A549 (cell line): ENCODE data around the gene ULK1. TPM values are rescaled to one million over a fixed set of nuclear protein-coding genes. Genes with fewer than 3 reads are reported as not detected.
A peak's percentile ranks its signal among the peaks of the same experiment; 100 is the strongest.

ENCODE experiments used
- ATAC-seq, 2 experiments: fragments of 200-7000 bp in 1 of 2; fragments of >200 bp in 1 of 2; cut with Nextera tagmentation in 1 of 2; cut with Tn5 transposase in 1 of 2; 3 replicates each; pipeline versions ENCODE4 v1.8.0 to v1.9.1; 2018 to 2020; ENCODE audit warnings: mild to moderate bottlenecking in 1 of 2, moderate library complexity in 1 of 2
- CTCF ChIA-PET: fragments of 300-600 bp; sonication (Branson Sonifier 250); formaldehyde crosslinking; extraction: SDS; loops from one replicate; lab custom pipeline; 2021; ENCODE audit warnings: antibody characterized with exemption, inconsistent platforms; lab: Yijun Ruan, JAX
- POLR2A ChIA-PET: fragments of 350-600 bp; formaldehyde crosslinking; extraction: SDS; loops from one replicate; lab custom pipeline; 2021; ENCODE audit warnings: antibody characterized with exemption, inconsistent platforms; lab: Yijun Ruan, JAX
- DNase-seq, 2 experiments: peaks; one replicate each; pipeline versions ENCODE4 v3.0.0 to v3.0.0-alpha.2; 2011 to 2016; ENCODE audit warnings: low read depth in 1 of 2, low spot score in 1 of 2
- FAIRE-seq: peaks from 2 replicates; lab custom pipeline; 2011; peaks lifted over from hg19 to GRCh38; lab: Jason Lieb, UNC
- H3K27ac ChIP-seq, 2 experiments: fragments of >200 bp; sonication (Bioruptor Twin); formaldehyde crosslinking; 3 replicates each; pipeline ENCODE4 v1.5.1; 2016 to 2017
- H3K4me1 ChIP-seq: fragments of >200 bp; sonication (Bioruptor Twin); formaldehyde crosslinking; 3 replicates; pipeline ENCODE4 v1.6.1; 2016
- H3K4me2 ChIP-seq: fragments of >200 bp; sonication (Bioruptor Twin); formaldehyde crosslinking; 3 replicates; pipeline ENCODE4 v1.6.1; 2016
- H3K4me3 ChIP-seq: fragments of >200 bp; sonication (Bioruptor Twin); formaldehyde crosslinking; 3 replicates; pipeline ENCODE4 v1.5.1; 2016
- H3K9me3 ChIP-seq: fragments of >200 bp; sonication (Bioruptor Twin); formaldehyde crosslinking; 3 replicates; pipeline ENCODE4 v1.6.1; 2016
- BHLHE40 ChIP-seq: IDR thresholded peaks from 2 replicates; pipeline ENCODE4 v1.6.1; 2012; ENCODE audit warnings: low read depth, low read length, inconsistent platforms
- CBX2 ChIP-seq: fragments of 200-600 bp; sonication (generic); IDR thresholded peaks from 2 replicates; pipeline ENCODE4 v1.6.1; 2016; ENCODE audit warnings: low read depth, mild to moderate bottlenecking, borderline replicate concordance
- CEBPB ChIP-seq, 2 experiments: fragments of >200 bp in 1 of 2; sonication (Bioruptor Twin) in 1 of 2; formaldehyde crosslinking in 1 of 2; IDR thresholded peaks; 2 replicates each; pipeline ENCODE4 v1.6.1; 2012 to 2016
- CHD2 ChIP-seq: fragments of 150-350 bp; IDR thresholded peaks from 2 replicates; pipeline ENCODE4 v1.6.1; 2014; ENCODE audit warnings: low read length; ENCODE audit not compliant: partially characterized antibody
- ESRRA ChIP-seq: fragments of 150-350 bp; IDR thresholded peaks from 2 replicates; pipeline ENCODE4 v1.6.1; 2014; ENCODE audit warnings: mild to moderate bottlenecking, low read length, borderline replicate concordance
- FOSB ChIP-seq: fragments of 250-450 bp; sonication (Bioruptor Pico); IDR thresholded peaks from 2 replicates; pipeline ENCODE4 v1.5.0; 2020; ENCODE audit warnings: mild to moderate bottlenecking, moderate library complexity
- FOSL2 ChIP-seq, 2 experiments: fragments of 450-650 bp in 1 of 2; fragments of >200 bp in 1 of 2; sonication (Bioruptor Twin) in 1 of 2; formaldehyde crosslinking; IDR thresholded peaks; 2 replicates each; pipeline versions ENCODE4 v1.5.0 to v1.6.1; 2016 to 2020; ENCODE audit warnings: mild to moderate bottlenecking in 1 of 2, moderate library complexity in 1 of 2
- FOXS1 ChIP-seq: fragments of 250-450 bp; sonication (Bioruptor Pico); IDR thresholded peaks from 2 replicates; pipeline ENCODE4 v1.5.0; 2020; ENCODE audit warnings: mild to moderate bottlenecking, moderate library complexity
- HOXB13 ChIP-seq: fragments of 250-450 bp; sonication (Bioruptor Pico); IDR thresholded peaks from 2 replicates; pipeline ENCODE4 v1.5.0; 2020; ENCODE audit warnings: low read depth, mild to moderate bottlenecking, moderate library complexity
- HOXB5 ChIP-seq: fragments of 250-450 bp; sonication (Bioruptor Pico); IDR thresholded peaks from 2 replicates; pipeline ENCODE4 v1.5.0; 2020; ENCODE audit warnings: mild to moderate bottlenecking, moderate library complexity
- JUN ChIP-seq, 2 experiments: fragments of >200 bp; sonication (Bioruptor Twin); formaldehyde crosslinking; IDR thresholded peaks; 2 replicates in 1 of 2; 3 replicates in 1 of 2; pipeline ENCODE4 v1.6.1; 2016 to 2017
- KDM5A ChIP-seq: fragments of 200-600 bp; sonication (generic); IDR thresholded peaks from 2 replicates; pipeline ENCODE4 v1.6.1; 2016; ENCODE audit warnings: antibody characterized with exemption, mild to moderate bottlenecking
- MAZ ChIP-seq: fragments of 150-350 bp; IDR thresholded peaks from 2 replicates; pipeline ENCODE4 v1.6.1; 2014; ENCODE audit warnings: antibody characterized with exemption, low read depth, low read length, borderline replicate concordance
- MYC ChIP-seq: IDR thresholded peaks from 2 replicates; pipeline ENCODE4 v1.6.1; 2012; ENCODE audit warnings: mild to moderate bottlenecking, inconsistent platforms, low read length, improper control_type of control experiment, borderline replicate concordance
- NPAS2 ChIP-seq: fragments of 250-450 bp; sonication (Bioruptor Pico); IDR thresholded peaks from 2 replicates; pipeline ENCODE4 v1.8.0; 2022; ENCODE audit warnings: mild to moderate bottlenecking, moderate library complexity, borderline replicate concordance
- PHF8 ChIP-seq: fragments of 200-600 bp; sonication (generic); IDR thresholded peaks from 2 replicates; pipeline ENCODE4 v1.6.1; 2016; ENCODE audit warnings: low read depth, mild to moderate bottlenecking, antibody characterized with exemption, moderate library complexity, borderline replicate concordance
- RCOR1 ChIP-seq: fragments of 150-350 bp; IDR thresholded peaks from 2 replicates; pipeline ENCODE4 v1.6.1; 2014; ENCODE audit warnings: antibody characterized with exemption, low read length, low read depth
- SMC3 ChIP-seq: fragments of >200 bp; sonication (Bioruptor Twin); formaldehyde crosslinking; IDR thresholded peaks from 3 replicates; pipeline ENCODE4 v1.6.1; 2018; ENCODE audit warnings: inconsistent platforms
- SREBF2 ChIP-seq: fragments of 450-650 bp; IDR thresholded peaks from 2 replicates; pipeline ENCODE4 v1.6.1; 2014; ENCODE audit warnings: mild to moderate bottlenecking, moderate library complexity
- TFCP2L1 ChIP-seq: fragments of 250-450 bp; sonication (Bioruptor Pico); IDR thresholded peaks from 2 replicates; pipeline ENCODE4 v1.5.0; 2021; ENCODE audit warnings: mild to moderate bottlenecking
- ZNF302 ChIP-seq: fragments of 250-450 bp; sonication (Bioruptor Pico); IDR thresholded peaks from 2 replicates; pipeline ENCODE4 v1.9.0; 2021; ENCODE audit warnings: inconsistent platforms, mild to moderate bottlenecking, moderate library complexity
- ZSCAN20 ChIP-seq: fragments of 250-450 bp; sonication (Bioruptor Pico); IDR thresholded peaks from 2 replicates; pipeline ENCODE4 v1.8.0; 2022; ENCODE audit warnings: mild to moderate bottlenecking, moderate library complexity
- WGBS: methylation state at CpG from one replicate; pipeline ENCODE4 v1.1.6; 2017; ENCODE audit errors: missing lambda C conversion rate; 5-methylcytosine and 5-hydroxymethylcytosine counted together
- polyA plus RNA-seq, 4 experiments: library from polyadenylated mRNA; depleted of rRNA in 3 of 4; stranded (reverse); fragments of >200 nt; fragmentation: RNase III in 1 of 4; extraction: RNeasy Plus Mini Kit Qiagen cat#74134 plus additional on column Dnase treatment in 1 of 4; gene quantifications; 2 replicates in 3 of 4; 3 replicates in 1 of 4; pipeline ENCODE4 v1.2.3, GENCODE V29; 2011 to 2017
- TF ChIP-seq, protein P1 (sequence below): IDR thresholded peaks from 2 replicates; pipeline ENCODE4 v1.6.1; 2012
- TF ChIP-seq, protein P2 (sequence below): fragments of 450-650 bp; IDR thresholded peaks from 2 replicates; pipeline ENCODE4 v1.6.1; 2014; ENCODE audit warnings: antibody characterized with exemption
- TF ChIP-seq, protein P3 (sequence below): fragments of 150-350 bp; IDR thresholded peaks from 2 replicates; pipeline ENCODE4 v1.6.1; 2014; ENCODE audit warnings: low read depth, mild to moderate bottlenecking, low read length
- TF ChIP-seq, protein P4 (sequence below): fragments of 250-450 bp; sonication (Bioruptor Pico); IDR thresholded peaks from 2 replicates; pipeline ENCODE4 v1.5.0; 2020; ENCODE audit warnings: low read depth, mild to moderate bottlenecking, moderate library complexity
- TF ChIP-seq, protein P5 (sequence below): fragments of >200 bp; sonication (Bioruptor Twin); formaldehyde crosslinking; IDR thresholded peaks from 3 replicates; pipeline ENCODE4 v1.5.1; 2016
- TF ChIP-seq, protein P6 (sequence below): IDR thresholded peaks from 2 replicates; pipeline ENCODE4 v1.6.1; 2012

ULK1 gene
- polyA plus RNA-seq, 2 of the 4 experiments (the other 2 are of a cell fraction) = 15.1 to 46.2 TPM

DNA sequence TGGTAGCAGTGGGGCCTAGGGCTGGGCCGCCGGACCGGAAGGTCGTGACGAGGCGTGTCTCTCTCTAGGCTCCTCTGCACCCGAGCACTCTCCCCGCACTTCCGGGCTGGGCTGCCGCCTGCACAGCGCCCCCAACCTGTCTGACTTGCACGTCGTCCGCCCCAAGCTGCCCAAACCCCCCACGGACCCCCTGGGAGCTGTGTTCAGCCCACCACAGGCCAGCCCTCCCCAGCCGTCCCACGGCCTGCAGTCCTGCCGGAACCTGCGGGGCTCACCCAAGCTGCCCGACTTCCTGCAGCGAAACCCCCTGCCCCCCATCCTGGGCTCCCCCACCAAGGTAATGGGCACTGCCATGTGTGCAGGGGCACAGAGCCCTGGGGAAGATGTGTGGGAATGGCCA lies 21.4 kb downstream of the ULK1 start:
- ATAC-seq = no peak
- FAIRE-seq = no peak

DNA sequence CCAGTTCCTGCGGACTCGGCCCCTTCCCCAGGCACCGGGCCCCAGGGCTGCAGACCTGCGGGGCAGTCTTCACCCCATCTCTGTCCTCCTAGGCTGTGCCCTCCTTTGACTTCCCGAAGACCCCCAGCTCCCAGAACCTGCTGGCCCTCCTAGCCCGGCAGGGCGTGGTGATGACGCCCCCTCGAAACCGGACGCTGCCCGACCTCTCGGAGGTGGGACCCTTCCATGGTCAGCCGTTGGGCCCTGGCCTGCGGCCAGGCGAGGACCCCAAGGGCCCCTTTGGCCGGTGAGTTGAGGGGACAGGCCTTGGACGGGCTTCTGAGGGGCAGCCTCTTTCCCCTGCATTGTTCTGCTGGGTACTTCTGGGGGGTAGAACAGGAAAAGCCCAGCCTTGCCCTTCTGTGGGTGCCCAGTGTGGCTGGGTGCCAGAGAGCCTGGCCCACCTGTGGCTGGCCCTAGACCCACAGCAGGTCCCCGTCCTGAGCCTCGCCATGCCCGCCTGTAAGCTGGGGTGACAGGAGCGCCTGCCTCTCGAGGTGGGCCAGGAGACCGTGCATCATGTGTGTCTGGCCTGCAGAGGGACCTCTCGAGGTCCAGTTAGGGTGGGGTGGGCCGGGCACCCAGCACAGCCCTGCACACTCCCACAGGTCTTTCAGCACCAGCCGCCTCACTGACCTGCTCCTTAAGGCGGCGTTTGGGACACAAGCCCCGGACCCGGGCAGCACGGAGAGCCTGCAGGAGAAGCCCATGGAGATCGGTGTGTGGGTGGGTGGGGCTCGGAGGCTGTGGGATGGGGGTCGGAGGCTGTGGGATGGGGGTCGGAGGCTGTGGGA lies 22.1 kb downstream of the ULK1 start:
- peaks cover 18% of the 10 kb centered on the region for H3K4me1 ChIP-seq
- FAIRE-seq = no peak
- 87% methylated on average over 27 of the region's 36 CpGs for WGBS
- no peaks in the 10 kb centered on the region for H3K9me3 ChIP-seq
- H3K4me2 ChIP-seq = no peak overlapping the region
- H3K27ac ChIP-seq = no peak overlapping the region
- CTCF ChIA-PET = interaction anchor here (0.5 to 1.8 kb wide), 4 partner anchors 10 to 65 kb away, joined by 3 to 7 read pairs (median 4); no protein-coding TSS in a partner anchor
- peak in 1 of 2 experiments; percentile 8; a peak in 3 of 6 replicates for ATAC-seq
- DNase-seq = peak in 1 of 2 experiments; percentile 55
- no peak overlapping the region for H3K4me3 ChIP-seq
- POLR2A ChIA-PET = no interaction called here
- TF ChIP-seq CEBPB (IDR thresholded peaks at IDR 0.05) (no peak), CBX2 (no peak), TFCP2L1 (no peak), ZNF302 (CRISPR knock-in tag) (no peak), CHD2 (no peak), SREBF2 (no peak), HOXB5 (no peak), NPAS2 (no peak), FOXS1 (no peak), RCOR1 (no peak), FOSL2 (IDR thresholded peaks at IDR 0.05) (no peak), FOSL2 (CRISPR knock-in tag; IDR thresholded peaks at IDR 0.05) (no peak), PHF8 (no peak), JUN (IDR thresholded peaks at IDR 0.05) (no peak)
- TF ChIP-seq, protein P1, sequence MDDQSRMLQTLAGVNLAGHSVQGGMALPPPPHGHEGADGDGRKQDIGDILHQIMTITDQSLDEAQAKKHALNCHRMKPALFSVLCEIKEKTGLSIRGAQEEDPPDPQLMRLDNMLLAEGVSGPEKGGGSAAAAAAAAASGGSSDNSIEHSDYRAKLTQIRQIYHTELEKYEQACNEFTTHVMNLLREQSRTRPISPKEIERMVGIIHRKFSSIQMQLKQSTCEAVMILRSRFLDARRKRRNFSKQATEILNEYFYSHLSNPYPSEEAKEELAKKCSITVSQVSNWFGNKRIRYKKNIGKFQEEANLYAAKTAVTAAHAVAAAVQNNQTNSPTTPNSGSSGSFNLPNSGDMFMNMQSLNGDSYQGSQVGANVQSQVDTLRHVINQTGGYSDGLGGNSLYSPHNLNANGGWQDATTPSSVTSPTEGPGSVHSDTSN = no peak
- TF ChIP-seq, protein P2, sequence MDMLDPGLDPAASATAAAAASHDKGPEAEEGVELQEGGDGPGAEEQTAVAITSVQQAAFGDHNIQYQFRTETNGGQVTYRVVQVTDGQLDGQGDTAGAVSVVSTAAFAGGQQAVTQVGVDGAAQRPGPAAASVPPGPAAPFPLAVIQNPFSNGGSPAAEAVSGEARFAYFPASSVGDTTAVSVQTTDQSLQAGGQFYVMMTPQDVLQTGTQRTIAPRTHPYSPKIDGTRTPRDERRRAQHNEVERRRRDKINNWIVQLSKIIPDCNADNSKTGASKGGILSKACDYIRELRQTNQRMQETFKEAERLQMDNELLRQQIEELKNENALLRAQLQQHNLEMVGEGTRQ = no peak
- TF ChIP-seq, protein P3, sequence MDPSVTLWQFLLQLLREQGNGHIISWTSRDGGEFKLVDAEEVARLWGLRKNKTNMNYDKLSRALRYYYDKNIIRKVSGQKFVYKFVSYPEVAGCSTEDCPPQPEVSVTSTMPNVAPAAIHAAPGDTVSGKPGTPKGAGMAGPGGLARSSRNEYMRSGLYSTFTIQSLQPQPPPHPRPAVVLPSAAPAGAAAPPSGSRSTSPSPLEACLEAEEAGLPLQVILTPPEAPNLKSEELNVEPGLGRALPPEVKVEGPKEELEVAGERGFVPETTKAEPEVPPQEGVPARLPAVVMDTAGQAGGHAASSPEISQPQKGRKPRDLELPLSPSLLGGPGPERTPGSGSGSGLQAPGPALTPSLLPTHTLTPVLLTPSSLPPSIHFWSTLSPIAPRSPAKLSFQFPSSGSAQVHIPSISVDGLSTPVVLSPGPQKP = no peak
- TF ChIP-seq, protein P4, sequence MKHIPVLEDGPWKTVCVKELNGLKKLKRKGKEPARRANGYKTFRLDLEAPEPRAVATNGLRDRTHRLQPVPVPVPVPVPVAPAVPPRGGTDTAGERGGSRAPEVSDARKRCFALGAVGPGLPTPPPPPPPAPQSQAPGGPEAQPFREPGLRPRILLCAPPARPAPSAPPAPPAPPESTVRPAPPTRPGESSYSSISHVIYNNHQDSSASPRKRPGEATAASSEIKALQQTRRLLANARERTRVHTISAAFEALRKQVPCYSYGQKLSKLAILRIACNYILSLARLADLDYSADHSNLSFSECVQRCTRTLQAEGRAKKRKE = no peak

More for the DNA sequence above, 21.4 kb downstream of the ULK1 start:
- H3K4me3 ChIP-seq = no peak overlapping the region
- H3K4me2 ChIP-seq = no peak overlapping the region
- ChIA-PET CTCF (interaction anchor here (1.3 to 1.7 kb wide), 3 partner anchors 9 to 81 kb away, joined by 3 to 7 read pairs (median 5); no protein-coding TSS in a partner anchor), POLR2A (no interaction called here)
- no peak overlapping the region for H3K27ac ChIP-seq
- no peaks in the 10 kb centered on the region for H3K9me3 ChIP-seq
- DNase-seq = no peak
- peaks cover 25% of the 10 kb centered on the region for H3K4me1 ChIP-seq
- TF ChIP-seq HOXB13 (CRISPR knock-in tag) (no peak), HOXB5 (no peak), RCOR1 (no peak), BHLHE40 (no peak), KDM5A (no peak), ESRRA (no peak), TFCP2L1 (no peak), ZSCAN20 (CRISPR knock-in tag) (no peak), SMC3 (no peak), FOXS1 (no peak), MYC (no peak), FOSB (CRISPR knock-in tag) (no peak), ZNF302 (CRISPR knock-in tag) (no peak), MAZ (no peak), PHF8 (no peak), CEBPB (IDR thresholded peaks at IDR 0.05) (no peak)
- TF ChIP-seq, protein P2 = no peak
- TF ChIP-seq, protein P5, sequence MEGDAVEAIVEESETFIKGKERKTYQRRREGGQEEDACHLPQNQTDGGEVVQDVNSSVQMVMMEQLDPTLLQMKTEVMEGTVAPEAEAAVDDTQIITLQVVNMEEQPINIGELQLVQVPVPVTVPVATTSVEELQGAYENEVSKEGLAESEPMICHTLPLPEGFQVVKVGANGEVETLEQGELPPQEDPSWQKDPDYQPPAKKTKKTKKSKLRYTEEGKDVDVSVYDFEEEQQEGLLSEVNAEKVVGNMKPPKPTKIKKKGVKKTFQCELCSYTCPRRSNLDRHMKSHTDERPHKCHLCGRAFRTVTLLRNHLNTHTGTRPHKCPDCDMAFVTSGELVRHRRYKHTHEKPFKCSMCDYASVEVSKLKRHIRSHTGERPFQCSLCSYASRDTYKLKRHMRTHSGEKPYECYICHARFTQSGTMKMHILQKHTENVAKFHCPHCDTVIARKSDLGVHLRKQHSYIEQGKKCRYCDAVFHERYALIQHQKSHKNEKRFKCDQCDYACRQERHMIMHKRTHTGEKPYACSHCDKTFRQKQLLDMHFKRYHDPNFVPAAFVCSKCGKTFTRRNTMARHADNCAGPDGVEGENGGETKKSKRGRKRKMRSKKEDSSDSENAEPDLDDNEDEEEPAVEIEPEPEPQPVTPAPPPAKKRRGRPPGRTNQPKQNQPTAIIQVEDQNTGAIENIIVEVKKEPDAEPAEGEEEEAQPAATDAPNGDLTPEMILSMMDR = no peak
- TF ChIP-seq, protein P6, sequence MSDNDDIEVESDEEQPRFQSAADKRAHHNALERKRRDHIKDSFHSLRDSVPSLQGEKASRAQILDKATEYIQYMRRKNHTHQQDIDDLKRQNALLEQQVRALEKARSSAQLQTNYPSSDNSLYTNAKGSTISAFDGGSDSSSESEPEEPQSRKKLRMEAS = no peak
- WGBS = 94% methylated on average over 18 of the region's 21 CpGs
